HCT116 (cell line): ENCODE data around the gene SEMA4C.

Source experiments
- CTCF ChIP-seq, 3 experiments: fragments of 200-600 bp in 1 of 3; sonication (generic) in 1 of 3; IDR thresholded peaks in 2 of 3; conservative IDR thresholded peaks in 1 of 3; 2 replicates each; pipeline ENCODE4 v1.5.1; 2012 to 2017; ENCODE audit warnings: low read depth in 2 of 3, low read length in 2 of 3, antibody characterized with exemption in 1 of 3, borderline replicate concordance in 1 of 3, control low read depth in 1 of 3, mild to moderate bottlenecking in 1 of 3, mixed read lengths in 1 of 3, mixed run types in 1 of 3, moderate library complexity in 1 of 3; ENCODE audit not compliant: insufficient read depth in 1 of 3
- EZH2 ChIP-seq: fragments of 200-600 bp; sonication (generic); IDR thresholded peaks from 2 replicates; pipeline ENCODE4 v1.6.1; 2017; ENCODE audit warnings: antibody characterized with exemption, mixed run types
- EZH2phosphoT487 ChIP-seq: fragments of 200-600 bp; IDR thresholded peaks from 2 replicates; pipeline ENCODE4 v1.6.1; 2018; ENCODE audit warnings: antibody characterized with exemption, borderline replicate concordance
- JUND ChIP-seq: IDR thresholded peaks from 2 replicates; pipeline ENCODE4 v1.6.1; 2012
- POLR2A ChIP-seq: IDR thresholded peaks from 2 replicates; pipeline ENCODE4 v1.7.0; 2011; ENCODE audit warnings: borderline replicate concordance; ENCODE audit not compliant: insufficient read depth, insufficient read length; ENCODE audit errors: extremely low read depth
- POLR2AphosphoS5 ChIP-seq: IDR thresholded peaks from 2 replicates; pipeline ENCODE4 v1.6.1; 2011; ENCODE audit warnings: mild to moderate bottlenecking, low read depth, low read length, moderate library complexity
- RAD21 ChIP-seq: IDR thresholded peaks from 2 replicates; pipeline ENCODE4 v1.6.1; 2012; ENCODE audit warnings: low read depth, mild to moderate bottlenecking
- REST ChIP-seq: IDR thresholded peaks from 2 replicates; pipeline ENCODE4 v1.6.1; 2012; ENCODE audit warnings: low read depth
- YY1 ChIP-seq: IDR thresholded peaks from 2 replicates; pipeline ENCODE4 v1.6.1; 2011; ENCODE audit warnings: low read length, low read depth, moderate library complexity, mild to moderate bottlenecking; ENCODE audit not compliant: insufficient replicate concordance; ENCODE audit errors: extremely low read depth

- TF ChIP-seq CTCF (IDR thresholded peaks at IDR 0.05 in 2 of 3, conservative IDR thresholded peaks at IDR 0.05 in 1 of 3; ENCODE audit: borderline replicate concordance in 1 of 3, insufficient read depth in 1 of 3, low read depth in 2 of 3, low read length in 2 of 3), result no peak
- no peak for TF ChIP-seq POLR2AphosphoS5
- TF ChIP-seq REST, result no peak
- no peak for TF ChIP-seq POLR2A
- TF ChIP-seq JUND, result no peak
- no peak for TF ChIP-seq RAD21
- no peak for TF ChIP-seq YY1
- no peak for TF ChIP-seq EZH2
- no peak for TF ChIP-seq EZH2phosphoT487
These were observed 29.5 kb upstream of the SEMA4C start for GRCh38 chr2:96899413-96899741.
